HepG2 (cell line): ENCODE results near the gene GLB1L. TPM values are rescaled to one million over a fixed set of nuclear protein-coding genes. Genes with fewer than 3 reads are reported as not detected.

Source experiments
- FOXA3 ChIP-seq: IDR thresholded peaks from 2 replicates; pipeline ENCODE4 v1.6.1; 2016; ENCODE audit warnings: missing genetic modification reagents, missing compliant biosample characterization
- MED13 ChIP-seq: sonication (generic); formaldehyde crosslinking; IDR thresholded peaks from 2 replicates; pipeline ENCODE4 v1.5.0; 2020; ENCODE audit warnings: missing genetic modification reagents
- MEIS2 ChIP-seq: sonication (generic); formaldehyde crosslinking; IDR thresholded peaks from 2 replicates; pipeline ENCODE4 v1.9.0; 2021; ENCODE audit warnings: mild to moderate bottlenecking, missing genetic modification reagents
- POLR2AphosphoS2 ChIP-seq: IDR thresholded peaks from 2 replicates; pipeline ENCODE4 v1.6.1; 2011; ENCODE audit warnings: low read depth, low read length, improper control_type of control experiment
- SIX4 ChIP-seq: sonication (generic); formaldehyde crosslinking; IDR thresholded peaks from 2 replicates; pipeline ENCODE4 v1.4.0; 2020; ENCODE audit warnings: missing genetic modification reagents
- ZNF773 ChIP-seq: sonication (generic); formaldehyde crosslinking; IDR thresholded peaks from 2 replicates; pipeline ENCODE4 v1.4.0; 2020; ENCODE audit warnings: missing genetic modification reagents, borderline replicate concordance
- polyA plus RNA-seq, 8 experiments: library from polyadenylated mRNA; depleted of rRNA in 3 of 8; stranded (reverse) in 7 of 8; unstranded in 1 of 8; fragments of >200 nt; fragmentation: Illumina TruSeq in 4 of 8; extraction: Trizol in 4 of 8; gene quantifications; 2 replicates each; pipeline versions ENCODE4 v1.2.1 to v1.2.3, GENCODE V29; 2011 to 2016; ENCODE audit warnings: low read depth in 4 of 8, missing spikeins in 1 of 8, mixed read lengths in 1 of 8; ENCODE audit not compliant: insufficient read depth in 1 of 8
- total RNA-seq, 5 experiments: library from RNA; depleted of rRNA; stranded (reverse); fragments of >200 nt; fragmentation: Illumina TruSeq; extraction: Trizol; gene quantifications; 2 replicates each; pipeline ENCODE4 v1.2.3, GENCODE V29; 2016; ENCODE audit warnings: low read depth in 1 of 5
- TF ChIP-seq, protein P1 (sequence below): sonication (generic); formaldehyde crosslinking; conservative IDR thresholded peaks from 2 replicates; pipeline ENCODE4 v1.8.0; 2022; ENCODE audit warnings: missing genetic modification reagents
- TF ChIP-seq, protein P2 (sequence below): sonication (generic); formaldehyde crosslinking; IDR thresholded peaks from 2 replicates; pipeline ENCODE4 v1.4.0; 2020; ENCODE audit warnings: missing genetic modification reagents
- TF ChIP-seq, protein P3 (sequence below): sonication (generic); formaldehyde crosslinking; IDR thresholded peaks from 2 replicates; pipeline ENCODE4 v1.9.0; 2021; ENCODE audit warnings: missing genetic modification reagents, borderline replicate concordance

The GLB1L gene
- total and polyA plus RNA-seq, 2 of the 13 experiments (the other 11 are each of a cell fraction or from before 2014, with no cell fraction given) = 6.8 to 7.3 TPM

DNA sequence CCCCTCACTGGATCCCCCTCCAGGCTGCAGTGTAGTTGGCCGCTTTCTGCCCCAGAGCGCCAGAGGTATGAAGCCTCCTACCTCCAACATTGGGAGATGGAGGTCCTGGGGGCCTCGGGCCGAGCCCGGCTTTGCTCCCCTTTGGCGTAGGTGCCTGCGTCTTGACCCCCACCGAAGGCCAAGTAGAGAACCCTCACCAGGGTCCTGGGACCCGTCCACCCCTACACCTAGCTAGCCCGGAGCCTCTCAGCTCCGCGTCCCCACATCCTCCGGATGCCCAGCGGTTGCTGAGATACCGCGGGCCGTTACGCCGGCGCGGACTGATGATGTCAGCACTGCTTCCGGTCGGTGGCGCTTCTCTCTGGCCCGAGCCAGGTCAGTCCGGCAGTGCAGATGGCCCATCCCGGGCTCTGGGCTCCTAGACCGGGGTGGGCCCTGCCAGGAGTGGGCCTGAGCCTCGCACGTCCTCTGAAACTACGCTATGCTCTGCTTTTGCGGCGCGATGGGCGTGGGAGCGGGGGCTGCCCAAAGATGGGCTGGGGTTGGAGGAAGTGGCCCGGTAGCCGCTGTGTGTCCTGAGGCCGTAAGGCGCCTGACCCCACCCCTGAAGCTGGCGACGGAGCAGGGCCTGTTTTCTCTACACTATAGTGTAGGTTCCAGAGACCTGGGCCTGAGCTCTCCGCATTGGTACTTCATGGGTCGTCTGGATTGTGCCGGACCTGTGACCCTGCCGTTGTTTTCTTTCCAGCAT, at the start of gene GLB1L, which contains the start of gene STK16 (continued):
- TF ChIP-seq, protein P1, sequence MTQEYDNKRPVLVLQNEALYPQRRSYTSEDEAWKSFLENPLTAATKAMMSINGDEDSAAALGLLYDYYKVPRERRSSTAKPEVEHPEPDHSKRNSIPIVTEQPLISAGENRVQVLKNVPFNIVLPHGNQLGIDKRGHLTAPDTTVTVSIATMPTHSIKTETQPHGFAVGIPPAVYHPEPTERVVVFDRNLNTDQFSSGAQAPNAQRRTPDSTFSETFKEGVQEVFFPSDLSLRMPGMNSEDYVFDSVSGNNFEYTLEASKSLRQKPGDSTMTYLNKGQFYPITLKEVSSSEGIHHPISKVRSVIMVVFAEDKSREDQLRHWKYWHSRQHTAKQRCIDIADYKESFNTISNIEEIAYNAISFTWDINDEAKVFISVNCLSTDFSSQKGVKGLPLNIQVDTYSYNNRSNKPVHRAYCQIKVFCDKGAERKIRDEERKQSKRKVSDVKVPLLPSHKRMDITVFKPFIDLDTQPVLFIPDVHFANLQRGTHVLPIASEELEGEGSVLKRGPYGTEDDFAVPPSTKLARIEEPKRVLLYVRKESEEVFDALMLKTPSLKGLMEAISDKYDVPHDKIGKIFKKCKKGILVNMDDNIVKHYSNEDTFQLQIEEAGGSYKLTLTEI (CRISPR knock-in tag) = no peak
- peak; percentile 73 for TF ChIP-seq FOXA3
- TF ChIP-seq SIX4 (CRISPR knock-in tag) = 0 out of 2 replicates have a peak, but pooled peaks have one; percentile 29
- TF ChIP-seq ZNF773 = peak; percentile 85; the same call in 1 of the 2 replicates
- peak; percentile 55; the same call in 1 of the 2 replicates for TF ChIP-seq MEIS2 (CRISPR knock-in tag)
- 0 out of 2 replicates have a peak, but pooled peaks have one; percentile 44 for TF ChIP-seq POLR2AphosphoS2
- peak; percentile 77; the same call in 1 of the 2 replicates for TF ChIP-seq MED13 (CRISPR knock-in tag)
- TF ChIP-seq, protein P2, sequence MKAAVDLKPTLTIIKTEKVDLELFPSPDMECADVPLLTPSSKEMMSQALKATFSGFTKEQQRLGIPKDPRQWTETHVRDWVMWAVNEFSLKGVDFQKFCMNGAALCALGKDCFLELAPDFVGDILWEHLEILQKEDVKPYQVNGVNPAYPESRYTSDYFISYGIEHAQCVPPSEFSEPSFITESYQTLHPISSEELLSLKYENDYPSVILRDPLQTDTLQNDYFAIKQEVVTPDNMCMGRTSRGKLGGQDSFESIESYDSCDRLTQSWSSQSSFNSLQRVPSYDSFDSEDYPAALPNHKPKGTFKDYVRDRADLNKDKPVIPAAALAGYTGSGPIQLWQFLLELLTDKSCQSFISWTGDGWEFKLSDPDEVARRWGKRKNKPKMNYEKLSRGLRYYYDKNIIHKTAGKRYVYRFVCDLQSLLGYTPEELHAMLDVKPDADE (CRISPR knock-in tag) = 0 out of 2 replicates have a peak, but pooled peaks have one; percentile 67
- TF ChIP-seq, protein P3, sequence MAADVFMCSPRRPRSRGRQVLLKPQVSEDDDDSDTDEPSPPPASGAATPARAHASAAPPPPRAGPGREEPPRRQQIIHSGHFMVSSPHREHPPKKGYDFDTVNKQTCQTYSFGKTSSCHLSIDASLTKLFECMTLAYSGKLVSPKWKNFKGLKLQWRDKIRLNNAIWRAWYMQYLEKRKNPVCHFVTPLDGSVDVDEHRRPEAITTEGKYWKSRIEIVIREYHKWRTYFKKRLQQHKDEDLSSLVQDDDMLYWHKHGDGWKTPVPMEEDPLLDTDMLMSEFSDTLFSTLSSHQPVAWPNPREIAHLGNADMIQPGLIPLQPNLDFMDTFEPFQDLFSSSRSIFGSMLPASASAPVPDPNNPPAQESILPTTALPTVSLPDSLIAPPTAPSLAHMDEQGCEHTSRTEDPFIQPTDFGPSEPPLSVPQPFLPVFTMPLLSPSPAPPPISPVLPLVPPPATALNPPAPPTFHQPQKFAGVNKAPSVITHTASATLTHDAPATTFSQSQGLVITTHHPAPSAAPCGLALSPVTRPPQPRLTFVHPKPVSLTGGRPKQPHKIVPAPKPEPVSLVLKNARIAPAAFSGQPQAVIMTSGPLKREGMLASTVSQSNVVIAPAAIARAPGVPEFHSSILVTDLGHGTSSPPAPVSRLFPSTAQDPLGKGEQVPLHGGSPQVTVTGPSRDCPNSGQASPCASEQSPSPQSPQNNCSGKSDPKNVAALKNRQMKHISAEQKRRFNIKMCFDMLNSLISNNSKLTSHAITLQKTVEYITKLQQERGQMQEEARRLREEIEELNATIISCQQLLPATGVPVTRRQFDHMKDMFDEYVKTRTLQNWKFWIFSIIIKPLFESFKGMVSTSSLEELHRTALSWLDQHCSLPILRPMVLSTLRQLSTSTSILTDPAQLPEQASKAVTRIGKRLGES (CRISPR knock-in tag) = no peak
